GM21786 (cell line): ENCODE results near the gene LTBP1.
"Not testable (repeated sequence)": the region's sequence is repeated elsewhere in the genome, so short reads cannot be mapped to it uniquely, and the experiment has no call there.

Source experiments
- ATAC-seq: cut with Tn5 transposase; IDR thresholded peaks from one replicate; pipeline ENCODE4 v1.9.1; 2021; ENCODE audit not compliant: unreplicated experiment

The LTBP1 gene

DNA sequence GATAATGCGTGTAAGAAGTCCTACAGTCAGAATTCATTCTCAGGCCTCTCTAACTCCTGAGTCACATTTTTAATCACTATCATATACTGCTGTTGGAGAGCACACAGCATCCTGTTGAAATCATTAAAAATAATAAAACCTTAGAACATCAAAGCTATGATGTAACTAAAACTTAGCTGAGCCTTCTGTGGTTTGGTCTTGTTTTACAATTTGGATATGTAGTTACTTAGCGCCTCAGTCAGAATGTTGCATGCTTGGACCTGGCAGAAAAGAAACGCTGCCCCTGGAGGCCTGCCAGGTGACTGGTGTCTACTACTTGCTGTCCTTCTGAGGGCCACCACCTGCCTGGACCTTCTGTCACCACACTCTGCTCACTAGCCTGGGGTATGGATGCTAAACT lies 268.5 kb downstream of the LTBP1 start:
- ATAC-seq = no peak

DNA sequence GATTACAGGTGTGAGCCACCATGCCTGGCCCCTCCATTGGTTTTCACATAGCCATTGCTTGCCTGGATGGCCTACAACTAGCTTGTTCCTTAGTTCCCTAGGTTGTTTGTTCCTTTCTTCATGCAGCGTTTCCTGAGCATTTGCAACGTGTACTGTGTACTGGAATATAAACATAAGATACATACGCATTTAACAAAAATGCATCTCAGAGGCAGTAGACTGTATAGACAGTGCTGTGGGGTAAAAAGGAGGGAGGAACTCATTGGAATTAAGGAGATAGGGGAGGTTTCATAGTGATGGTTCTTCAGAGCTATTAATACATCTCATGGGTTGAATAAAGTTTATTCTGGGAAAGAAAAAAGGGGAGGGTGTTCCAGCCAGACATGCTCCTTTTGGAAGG lies 269.2 kb downstream of the LTBP1 start:
- ATAC-seq = no peak

- no peak for ATAC-seq
Observed at GRCh38 chr2:33216508-33217182, 269.9 kb downstream of the LTBP1 start.

- ATAC-seq = no peak
Observed at GRCh38 chr2:33217406-33217805, 270.7 kb downstream of the LTBP1 start.

- no peak for ATAC-seq
Observed at GRCh38 chr2:33219114-33219513, 272.4 kb downstream of the LTBP1 start.

GRCh38 chr2:33219850-33220275 lies 273.1 kb downstream of the LTBP1 start:
- ATAC-seq = no peak

- ATAC-seq = no peak
Observed at GRCh38 chr2:33220533-33220932, 273.8 kb downstream of the LTBP1 start.

DNA sequence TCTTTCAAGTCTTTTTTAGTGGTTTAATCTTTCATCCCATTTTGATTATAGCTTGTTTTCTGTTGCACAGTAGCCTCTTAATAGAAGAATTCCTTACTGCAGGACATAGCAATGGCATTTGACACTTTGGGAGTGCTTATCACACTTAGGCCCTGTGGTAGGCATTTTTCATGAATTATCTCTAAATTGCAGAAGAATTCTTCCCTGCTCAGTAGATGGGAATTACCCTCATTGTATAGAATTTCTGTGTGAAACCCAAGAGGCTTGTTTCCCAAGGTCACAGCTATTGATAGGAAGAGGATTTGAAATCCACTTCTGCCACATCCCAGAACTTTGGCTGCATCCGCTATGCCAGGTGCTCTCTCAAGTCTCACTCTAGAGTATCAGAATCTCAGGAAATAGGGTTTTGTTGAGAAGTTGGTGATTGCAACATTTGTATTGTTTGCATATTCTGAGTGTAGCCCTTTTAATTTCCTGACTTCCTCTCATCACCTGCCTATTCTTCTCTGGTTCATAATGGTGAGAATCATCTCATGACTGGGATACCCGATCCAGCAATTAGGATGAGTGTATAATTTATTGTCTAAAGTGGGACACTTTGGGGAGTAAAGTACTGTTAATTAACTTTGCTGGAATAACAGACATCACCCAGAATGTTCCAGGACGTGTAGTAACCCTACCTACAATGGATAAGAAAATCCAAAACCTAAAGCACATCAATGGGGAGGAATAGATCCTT lies 274.5 kb downstream of the LTBP1 start:
- no peak for ATAC-seq

DNA sequence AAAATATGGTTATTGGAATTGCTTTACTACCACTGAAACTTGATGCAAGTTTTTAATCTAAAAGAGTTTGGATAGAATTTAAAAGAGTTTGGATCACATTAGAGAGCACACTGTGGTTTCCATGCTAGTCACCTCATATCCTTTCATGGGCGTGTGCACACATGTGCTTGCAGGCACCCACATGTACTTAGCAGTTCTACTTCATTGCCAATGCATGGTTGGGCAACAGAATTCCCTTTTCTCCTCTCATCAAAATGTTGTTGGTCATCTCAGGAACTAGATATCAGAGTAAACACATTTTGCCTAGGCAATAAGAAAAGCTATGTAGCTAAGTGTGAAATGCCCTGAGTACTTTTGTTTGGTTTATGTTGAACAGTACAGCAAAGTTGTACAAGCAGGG lies 275.6 kb downstream of the LTBP1 start:
- no peak for ATAC-seq

- no peak for ATAC-seq
Observed at GRCh38 chr2:33223856-33224255, 277.1 kb downstream of the LTBP1 start.

- no peak for ATAC-seq
Observed at GRCh38 chr2:33225350-33225749, 278.6 kb downstream of the LTBP1 start.

DNA sequence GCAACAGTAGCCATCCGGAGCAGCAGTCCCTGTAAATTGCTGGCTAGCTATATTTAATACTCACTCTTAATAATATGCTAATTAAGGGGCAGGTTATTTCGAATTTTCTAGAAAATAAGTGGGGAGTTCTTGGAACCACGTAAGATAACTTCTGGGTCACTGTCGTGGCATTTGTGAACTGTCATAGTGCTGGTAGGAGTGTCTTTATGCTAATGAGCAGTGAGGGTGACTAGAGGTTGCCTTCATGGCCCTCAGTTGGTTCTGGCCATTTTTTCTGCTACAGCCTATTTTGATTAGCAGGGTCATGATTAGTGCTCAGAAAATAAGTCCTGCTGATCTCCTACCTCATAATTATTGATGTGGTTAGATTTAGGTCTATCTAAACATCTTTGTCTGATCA lies 279.8 kb downstream of the LTBP1 start:
- no peak for ATAC-seq

DNA sequence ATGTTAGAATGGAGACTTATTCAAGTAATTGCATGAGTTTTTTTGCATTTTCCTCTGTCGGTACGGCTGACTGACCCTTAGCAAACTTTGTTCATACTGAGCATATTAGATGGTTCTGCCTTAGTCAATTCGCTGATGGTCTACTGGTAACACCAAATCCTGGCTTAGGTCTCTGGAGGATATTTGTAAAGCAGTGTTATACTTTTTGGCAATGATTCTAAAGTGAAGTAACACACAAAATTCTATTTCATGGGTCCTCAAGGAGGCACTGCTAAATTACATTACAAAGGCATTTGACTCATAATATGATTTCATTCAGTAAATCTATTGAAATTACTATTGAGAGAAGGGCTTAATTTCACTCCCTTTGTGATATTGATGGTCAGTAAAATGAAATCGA lies 282.9 kb downstream of the LTBP1 start:
- ATAC-seq = no peak

DNA sequence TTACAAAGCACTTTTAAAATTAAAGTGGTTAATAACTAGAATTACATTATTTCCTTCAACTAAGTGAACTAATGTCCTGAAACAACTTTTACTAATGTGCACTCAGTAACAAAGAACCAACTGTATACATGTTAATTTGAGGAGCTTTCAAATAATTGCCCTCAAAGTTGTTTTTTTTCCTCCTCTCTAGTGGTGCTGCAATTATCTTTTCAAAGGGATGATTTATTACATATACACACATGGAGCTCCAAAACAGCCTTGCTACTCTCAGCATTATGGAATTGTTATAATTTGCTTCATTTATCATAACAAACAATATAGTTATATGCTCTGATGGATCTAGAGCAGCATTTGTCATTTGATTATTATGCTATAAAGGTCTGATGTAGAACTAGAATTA lies 283.4 kb downstream of the LTBP1 start:
- no peak for ATAC-seq

DNA sequence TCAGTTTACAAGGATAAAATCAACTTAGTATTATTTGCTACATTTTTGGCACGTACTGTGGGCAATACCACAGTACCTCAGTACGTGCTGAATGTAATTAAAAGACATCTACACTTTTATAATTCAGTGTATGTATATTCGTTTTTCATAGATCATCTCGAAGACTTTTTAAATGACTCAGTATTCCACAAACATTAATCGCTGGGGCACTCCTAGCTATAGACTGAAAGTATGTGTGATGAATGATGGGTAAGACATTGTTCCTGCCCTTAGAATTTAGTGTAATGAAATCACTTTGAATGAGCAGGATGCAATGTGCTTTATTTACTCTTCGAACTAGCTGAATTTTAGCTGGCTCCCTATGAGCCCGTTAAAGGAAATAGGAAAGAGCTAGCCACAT lies 284.1 kb downstream of the LTBP1 start:
- ATAC-seq = no peak

- not testable (repeated sequence) for ATAC-seq
Observed at GRCh38 chr2:33235559-33235958, 288.8 kb downstream of the LTBP1 start.

GRCh38 chr2:33236482-33237385 lies 290.0 kb downstream of the LTBP1 start:
- no peak for ATAC-seq

- ATAC-seq = no peak
Observed at GRCh38 chr2:33238111-33238510, 291.4 kb downstream of the LTBP1 start.

- ATAC-seq = no peak
Observed at GRCh38 chr2:33240178-33240577, 293.4 kb downstream of the LTBP1 start.

- ATAC-seq = no peak
Observed at GRCh38 chr2:33241072-33241471, 294.3 kb downstream of the LTBP1 start.

DNA sequence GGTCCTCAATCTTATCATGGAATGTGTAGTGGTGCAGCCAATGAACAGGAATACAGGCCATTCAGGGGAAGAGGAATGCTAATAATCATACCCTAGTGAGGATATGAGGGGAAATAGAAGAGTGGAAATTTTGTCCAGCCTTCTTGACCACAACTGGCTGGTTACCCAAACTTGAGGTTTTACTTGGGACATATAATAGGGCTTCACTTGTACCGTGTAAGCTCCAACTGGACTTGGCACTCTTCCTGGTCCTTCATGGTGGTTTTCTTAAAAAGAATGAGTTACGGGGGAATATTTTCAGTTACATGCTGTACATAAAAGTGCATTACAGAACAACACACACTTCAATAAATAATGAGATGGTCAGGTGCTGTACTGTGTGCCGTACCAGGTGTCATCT lies 294.8 kb downstream of the LTBP1 start:
- no peak for ATAC-seq

DNA sequence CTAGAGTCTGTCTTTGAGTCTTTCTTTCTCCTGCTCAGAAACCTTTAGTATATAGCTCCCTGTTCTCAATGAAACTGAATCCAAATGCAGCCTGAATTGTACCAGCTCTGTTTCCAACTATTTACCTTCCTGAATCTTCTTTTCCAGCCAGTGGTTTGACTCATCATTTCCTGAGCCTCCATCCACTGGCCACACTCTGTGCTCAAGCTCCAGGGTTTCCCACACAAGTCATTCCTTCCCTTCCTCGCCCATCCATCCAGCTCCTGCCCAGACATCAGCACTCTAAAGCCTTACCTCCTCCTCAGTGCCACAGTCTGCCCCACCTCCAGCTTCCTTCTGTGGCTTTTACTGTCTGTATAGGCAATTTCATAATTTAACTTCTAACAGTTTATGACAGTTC lies 296.1 kb downstream of the LTBP1 start:
- no peak for ATAC-seq
